GM21529 (cell line): ENCODE data around the gene LRCH1.
A peak's percentile ranks its signal among the peaks of the same experiment; 100 is the strongest.

ENCODE experiments used
- ATAC-seq: cut with Tn5 transposase; IDR thresholded peaks from one replicate; pipeline ENCODE4 v1.9.1; 2021; ENCODE audit not compliant: unreplicated experiment

Gene LRCH1

DNA sequence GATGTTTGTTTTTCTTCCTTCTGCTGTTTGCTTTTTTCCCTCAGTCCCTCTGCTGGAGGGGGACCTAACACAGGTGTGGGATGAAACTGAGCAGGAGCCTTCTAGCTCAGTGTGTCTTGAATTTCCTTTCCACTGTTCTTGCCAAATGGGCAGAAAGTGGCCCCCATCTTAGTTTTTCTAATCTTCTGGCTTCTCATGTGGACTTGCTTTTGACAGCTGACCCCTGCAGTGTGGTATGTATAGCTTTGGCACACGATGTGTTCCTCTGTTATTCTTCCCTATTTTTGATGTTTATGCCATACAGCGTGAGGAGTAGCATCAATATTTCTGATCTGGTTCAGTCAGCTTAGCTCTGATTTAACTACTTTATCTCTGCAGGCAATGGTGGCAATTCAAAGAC is 8.3 kb downstream of the LRCH1 start:
- no peak for ATAC-seq

DNA sequence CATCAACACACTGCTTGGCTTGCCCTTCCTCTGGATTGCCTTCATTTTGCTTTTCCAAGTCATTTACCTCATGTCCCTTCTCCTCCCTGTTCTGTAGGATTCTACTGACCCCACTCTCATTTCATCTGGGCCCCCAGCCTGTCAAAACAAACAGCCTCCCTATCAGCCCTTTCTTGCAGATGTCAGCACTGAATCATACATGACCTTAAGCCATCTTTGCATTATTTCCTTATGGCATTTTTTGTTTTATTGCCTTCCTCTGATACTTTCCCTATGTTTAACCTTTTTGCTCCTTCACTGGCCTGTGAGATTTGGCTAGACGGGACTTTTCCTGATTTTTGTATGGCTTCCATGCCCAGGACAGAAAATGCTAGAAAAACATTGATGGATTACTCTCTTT is 8.7 kb downstream of the LRCH1 start:
- ATAC-seq, result no peak

DNA sequence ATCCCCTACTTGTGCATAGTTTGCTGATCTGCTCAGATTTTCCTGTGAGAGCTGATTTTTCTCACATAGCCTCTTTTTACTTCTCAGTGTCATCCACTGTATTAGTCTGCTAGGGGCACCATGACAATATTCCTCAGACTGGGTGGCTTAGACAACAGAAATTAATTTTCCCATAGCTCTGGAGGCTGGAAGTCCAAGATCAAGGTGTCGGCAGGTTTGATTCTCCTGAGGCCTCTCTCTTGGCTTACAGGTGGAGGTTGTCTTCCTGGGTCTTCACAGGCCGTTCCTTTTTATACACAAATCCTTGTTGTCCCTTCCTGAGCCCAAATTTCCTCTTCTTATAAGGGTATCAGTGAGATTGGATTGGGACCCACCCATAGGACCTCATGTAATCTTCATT is 9.2 kb downstream of the LRCH1 start:
- ATAC-seq, result no peak

DNA sequence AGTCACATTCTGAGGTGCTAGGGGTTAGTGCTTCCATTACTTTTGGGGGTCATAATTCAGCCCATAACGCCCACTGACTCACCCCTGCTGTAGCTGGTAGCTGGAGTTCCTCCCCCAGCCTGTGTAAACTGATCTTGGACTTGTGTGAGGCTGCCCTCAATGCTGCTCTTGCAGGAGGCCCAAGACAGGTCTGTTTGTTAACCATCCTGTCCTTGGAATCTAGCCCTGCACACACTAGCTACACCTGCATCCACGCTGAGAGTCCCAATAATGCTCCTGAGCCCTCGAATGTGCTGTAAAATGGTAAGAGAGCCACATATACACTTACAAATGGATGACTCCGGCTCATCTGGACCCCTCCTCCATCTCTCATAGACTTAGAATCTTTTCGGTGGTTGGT is 9.6 kb downstream of the LRCH1 start:
- ATAC-seq, result no peak

DNA sequence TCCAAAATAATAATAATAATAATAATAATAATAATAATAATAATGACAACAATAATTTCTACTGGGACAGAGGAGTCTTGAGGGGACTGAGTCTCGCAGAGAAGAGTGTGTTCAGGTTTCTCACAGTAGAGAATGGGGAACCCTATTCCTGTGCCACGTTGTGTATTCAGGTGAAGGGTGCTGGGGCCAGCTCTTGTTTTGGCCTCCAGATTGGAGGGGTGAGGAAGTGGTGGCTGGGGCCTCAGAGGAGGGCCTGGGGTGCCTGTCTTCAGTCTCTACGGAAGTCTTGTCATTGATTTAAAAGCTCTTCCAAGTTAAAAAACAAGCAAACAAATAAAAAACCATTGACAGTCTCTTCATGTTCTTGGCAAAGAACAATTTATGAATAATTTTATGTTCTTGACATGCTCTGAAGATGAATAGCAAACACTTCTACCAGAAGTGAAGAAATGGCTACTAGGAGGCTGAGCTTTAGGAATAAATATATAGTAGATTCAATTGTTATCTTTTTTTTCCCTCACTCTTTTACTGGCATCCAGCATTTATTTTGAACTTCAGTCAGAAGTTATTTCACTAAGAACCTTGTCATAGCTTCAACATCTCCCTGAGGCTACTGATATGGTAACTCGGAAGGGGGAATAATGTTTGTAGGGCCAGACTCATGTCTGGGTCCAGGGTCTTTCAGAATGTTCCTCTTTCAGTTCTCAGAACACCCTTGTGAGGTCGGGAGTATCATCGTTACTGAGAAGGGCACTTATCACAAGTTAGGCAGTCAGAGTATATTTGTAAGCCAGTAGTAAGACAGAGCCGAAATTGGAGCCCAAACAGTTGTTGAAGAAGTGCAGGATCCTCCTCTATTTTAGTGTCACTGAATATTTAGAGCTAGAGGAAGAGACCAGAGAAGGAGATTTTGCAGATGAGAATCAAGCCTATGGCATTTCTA is 13.1 kb downstream of the LRCH1 start:
- ATAC-seq, result peak; percentile 70

DNA sequence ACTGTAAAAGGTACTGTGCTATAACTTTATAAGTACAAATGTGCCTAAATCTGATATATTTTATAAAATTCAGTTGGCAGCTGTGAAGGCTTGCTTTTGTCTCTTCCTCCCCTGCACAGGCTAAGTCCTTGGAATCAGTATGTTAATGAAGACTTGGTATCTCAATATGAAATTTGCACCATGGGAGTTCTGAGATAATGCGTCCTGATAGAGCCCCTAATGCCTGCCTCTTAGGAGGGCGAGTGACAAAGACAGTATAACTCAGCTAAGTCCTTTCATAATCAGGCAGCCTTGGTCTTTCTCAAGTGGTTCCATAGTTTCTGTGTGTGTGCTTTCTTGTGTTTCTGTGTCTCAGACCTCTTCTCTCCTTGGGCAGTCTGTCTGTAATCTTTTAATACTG is 14.7 kb downstream of the LRCH1 start:
- ATAC-seq, result no peak

DNA sequence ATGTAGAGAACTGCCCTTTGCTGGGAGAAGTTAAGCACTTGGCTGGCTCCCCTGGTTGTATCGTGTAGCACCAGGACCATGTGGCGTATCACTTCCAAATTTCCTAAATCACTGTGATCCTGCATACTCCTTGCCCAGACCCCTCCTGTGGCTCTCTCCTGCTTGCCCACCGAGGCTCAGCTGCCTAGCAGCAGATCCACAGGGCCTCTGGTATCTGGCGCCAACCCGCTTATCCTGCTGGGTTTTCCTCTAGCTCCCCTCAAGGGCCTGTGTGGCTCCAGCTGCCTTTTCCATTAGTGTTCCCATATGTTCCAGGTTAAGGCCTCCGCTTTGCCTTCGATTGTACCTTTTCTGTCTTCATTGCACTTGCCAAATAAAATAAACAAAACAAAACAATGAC is 16.5 kb downstream of the LRCH1 start:
- ATAC-seq, result no peak

DNA sequence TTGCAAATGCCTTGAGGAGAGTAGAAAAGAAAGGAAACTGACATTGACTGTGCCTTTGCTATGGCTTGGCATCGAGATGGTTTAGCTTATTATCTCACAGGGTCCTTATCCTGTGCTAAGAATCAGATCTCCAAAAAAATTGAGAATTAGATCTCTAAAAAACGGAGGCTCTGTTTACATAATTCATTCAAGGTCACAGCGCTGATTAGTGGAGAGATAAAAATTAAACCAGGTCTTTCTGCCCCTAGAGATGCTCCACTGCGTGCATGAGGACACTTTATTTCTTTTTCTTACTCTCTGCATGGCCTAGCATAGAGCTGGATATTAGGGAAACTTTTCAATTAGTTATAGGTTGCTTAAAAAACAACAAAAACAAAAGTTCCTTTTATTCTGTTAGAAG is 17.3 kb downstream of the LRCH1 start:
- no peak for ATAC-seq

DNA sequence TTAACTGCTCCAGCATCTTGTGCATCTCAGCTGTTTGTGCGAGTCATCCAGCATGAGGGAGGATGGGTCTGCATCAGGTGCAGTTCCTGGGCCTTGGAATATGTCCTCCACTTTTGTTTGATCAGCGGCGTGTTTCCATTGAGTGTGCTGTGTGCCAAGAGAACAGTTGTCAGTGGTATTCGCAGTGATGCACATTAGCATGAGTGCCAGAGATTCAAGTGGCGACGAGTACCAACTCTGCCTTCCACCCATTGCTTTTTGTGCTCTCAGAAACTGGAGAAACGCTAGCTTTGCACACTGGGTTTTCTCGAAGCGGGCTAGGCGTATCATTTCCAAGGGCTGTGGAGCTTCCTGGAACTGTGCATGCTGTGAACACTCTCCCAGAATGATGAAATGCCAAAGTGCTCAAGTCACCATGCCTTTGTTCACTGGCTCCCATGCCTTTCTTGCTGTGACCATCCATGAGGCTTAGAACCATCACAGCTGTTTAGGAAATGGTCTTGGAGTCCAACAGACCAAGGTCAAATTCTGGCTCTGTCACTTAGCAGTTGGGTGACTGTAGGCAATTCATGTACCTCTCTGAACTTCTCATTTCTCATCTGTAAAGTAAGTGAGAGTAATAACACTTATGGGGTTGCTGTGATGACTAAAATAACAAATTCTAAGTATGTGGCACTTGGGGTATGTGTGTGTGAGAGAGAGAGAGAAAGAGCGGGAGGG is 18.4 kb downstream of the LRCH1 start:
- ATAC-seq, result peak; percentile 60

DNA sequence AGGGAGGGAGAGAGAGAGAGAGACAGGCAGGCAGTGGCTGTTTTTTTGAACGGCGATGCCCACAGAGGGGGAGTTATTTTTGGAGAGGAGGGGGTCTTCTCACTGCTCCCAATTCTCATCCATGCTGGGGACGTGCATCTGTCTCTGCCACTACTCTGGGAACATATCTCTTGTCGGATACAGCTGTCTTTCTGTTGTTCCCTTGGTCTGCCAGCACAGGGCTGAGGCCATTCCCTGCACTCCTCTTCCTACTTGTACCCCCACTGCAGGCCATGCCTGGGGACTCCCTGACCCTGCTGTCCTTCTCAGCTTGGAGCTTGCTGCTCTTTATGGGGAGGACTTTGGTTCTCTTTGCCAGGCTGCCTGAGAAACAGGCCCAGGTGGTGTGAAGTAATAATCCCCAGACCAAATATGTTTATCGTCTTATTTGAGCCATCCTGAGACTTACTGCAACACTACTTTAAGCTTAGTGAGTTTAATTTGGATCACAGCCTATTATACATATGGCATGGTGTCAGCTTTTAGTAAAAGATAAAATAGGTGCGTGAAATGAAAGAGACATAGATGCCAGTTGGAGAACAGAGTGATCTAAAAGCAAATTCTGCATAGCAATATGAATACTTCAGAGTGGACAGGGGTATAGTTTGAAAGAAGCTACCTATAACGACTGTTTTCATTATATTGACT is 19.1 kb downstream of the LRCH1 start:
- no peak for ATAC-seq

DNA sequence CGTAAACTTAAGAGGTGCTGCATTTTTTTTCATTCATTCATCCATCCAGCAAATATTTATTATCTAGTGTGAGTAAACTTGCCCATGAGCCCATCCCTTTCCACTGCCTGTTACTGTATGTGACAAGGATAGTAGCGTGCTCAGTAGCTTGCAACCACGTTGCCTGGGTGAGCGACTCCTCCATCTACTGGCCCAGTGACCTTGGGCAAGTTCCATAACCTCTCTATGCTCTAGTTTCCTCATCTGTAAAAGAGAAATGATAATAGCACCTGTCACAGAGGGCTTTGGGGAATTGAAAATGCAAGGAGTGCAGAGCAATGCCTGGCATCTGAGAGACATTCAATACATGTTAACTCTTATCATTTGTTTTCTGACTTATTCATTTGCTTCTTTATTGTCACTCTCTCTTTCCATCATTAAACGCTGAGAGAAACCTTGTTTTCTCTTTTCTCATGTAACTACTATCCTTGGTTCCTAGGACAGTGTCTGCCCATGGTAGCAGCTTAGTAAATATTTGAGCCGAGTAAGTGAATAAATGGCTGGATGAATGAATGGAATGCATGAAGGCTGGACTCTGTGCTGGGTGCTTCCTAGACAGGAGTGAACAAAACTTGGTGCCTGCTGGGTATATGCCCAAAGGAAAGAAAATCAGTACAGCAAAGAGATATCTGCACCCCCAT is 19.9 kb downstream of the LRCH1 start:
- ATAC-seq, result peak; percentile 52

DNA sequence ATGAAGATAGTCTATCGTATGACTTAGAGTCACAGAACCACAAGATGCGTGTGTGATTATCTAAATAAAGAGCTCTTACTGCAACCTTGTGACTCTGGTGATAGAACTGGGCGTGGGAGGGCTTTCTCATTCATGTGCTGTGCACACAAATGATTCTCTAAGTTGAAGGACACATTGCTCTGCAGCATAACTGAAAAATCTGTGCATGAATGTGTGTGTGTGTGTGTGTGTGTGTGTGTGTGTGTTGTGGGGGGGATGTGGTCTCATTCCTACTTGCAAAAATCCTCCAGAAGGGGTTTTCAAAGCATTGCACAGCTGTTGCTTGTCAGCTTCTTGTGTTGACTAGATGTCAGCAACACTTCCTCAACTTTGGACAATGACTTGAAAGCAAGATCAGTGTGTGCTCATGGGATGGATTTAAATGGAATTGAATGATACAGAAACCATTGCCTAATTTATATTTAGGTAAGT is 22.4 kb downstream of the LRCH1 start:
- no peak for ATAC-seq

DNA sequence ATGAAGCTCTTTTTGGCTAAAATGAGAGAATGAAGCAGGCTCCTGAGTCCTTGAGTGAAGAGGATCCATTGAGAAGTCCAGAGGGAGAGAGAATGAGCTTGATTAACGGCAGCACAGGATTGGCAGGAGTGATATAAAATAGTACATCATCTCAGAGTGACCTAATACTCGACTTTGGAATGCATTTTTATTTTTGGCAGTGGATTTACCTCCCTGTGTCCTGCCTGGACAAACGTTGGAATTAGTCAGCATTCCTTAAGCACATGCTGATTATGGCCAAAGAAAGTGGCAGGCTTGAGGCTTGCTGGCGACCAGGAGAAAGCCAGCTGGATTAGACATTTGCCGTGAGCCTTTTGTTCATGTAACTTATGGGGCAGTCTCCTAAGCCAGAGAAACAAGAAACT is 22.9 kb downstream of the LRCH1 start:
- ATAC-seq, result no peak

DNA sequence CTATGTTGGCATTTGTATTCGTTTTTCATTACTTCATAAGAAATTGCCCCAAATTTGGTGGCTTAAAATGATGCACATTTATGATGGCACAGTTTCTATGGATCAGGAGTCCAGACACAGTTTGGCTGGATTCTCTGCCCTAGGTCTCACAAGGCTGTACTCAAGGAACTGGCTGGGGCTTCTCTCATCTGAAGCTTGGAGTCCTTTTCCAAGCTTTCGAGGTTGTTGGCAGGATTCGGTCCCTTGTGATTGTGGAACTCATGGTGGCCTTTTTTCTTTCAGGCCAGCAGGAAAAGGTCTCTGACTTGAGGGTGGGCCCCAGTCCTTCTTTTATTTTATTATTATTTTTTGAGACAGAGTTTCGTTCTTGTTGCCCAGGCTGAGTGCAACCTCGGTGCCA is 23.8 kb downstream of the LRCH1 start:
- ATAC-seq, result no peak

DNA sequence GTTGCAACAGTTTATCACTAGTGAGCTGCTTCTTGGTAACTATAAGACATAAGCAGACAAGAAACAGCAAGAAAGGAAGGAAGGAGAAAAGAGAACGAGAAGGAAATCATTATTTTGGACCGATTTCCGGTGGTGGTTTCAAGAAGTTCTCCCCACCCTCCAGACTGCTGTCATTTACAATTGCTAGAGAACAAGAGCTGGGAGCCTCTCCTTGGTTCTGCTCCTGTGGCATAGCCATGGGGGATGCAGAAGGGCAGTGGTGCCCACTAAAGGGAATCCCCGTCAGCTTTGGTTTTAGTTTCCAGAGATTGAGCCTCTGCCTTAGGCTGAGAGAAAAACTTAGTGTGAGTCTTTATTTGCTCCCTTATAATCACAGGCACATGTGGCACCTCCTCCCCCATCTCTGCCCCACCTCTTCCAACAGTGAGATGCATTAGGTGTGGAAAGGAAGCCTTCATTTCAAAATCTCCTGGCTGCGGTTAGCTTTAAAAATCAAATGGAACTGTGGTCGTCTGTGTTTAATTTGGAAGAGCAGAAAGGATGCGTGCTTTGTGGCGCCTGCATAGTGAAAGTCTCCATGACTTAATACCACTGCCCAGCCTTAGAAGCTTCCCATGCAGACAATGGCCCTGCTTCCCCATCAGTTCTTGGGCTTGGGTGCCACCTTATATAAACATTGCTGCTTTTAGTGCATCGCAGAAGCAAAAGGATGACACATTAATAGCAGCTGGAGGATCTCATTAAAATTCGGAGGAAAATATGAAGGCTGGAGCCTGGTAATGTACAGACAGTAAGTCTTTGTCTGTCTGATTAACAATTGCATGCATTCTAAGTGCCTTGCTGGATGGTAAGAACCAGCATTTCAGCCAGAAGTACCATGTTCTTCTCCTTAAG is 25.0 kb downstream of the LRCH1 start:
- peak; percentile 11 for ATAC-seq

DNA sequence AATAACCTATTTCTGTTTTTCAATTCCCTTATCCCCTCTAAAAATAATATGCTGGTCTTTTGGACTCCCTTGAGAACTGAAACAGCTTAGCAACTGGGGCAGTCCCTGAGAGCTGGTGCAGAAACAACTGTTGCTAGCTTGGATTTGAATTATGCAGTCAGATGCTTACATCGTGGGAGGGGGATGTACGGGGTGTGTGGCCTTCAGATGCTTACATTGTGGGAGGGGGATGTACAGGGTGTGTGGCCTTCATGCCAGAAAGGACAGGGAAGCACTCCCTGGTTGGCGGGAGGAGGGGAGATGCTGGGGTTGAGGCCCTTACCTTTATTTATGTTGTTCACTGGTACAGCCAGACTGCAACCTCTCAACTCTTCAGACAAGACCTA is 25.6 kb downstream of the LRCH1 start:
- ATAC-seq, result peak; percentile 54

DNA sequence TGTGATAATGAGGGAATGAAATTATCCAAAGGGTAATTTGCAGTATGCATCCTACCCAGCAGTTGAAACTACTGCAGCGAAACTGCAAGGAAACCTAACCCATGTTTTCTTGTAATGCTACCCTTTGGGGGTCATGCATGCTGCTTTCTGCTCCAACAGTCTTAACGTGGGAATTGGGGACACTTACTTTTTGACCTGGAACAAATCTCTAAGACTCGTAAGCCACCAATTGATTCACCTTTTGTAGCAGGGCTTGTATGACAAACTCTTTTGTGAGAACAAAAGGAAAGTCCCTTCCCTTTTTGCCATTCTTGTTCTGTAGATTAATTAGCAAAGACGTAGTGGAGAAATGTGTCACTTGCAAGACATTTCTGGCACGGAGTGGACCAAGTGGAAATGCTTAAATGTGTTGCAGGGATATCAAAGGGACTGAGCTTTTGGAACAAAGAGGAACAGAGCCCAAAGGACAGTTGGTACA is 27.4 kb downstream of the LRCH1 start:
- no peak for ATAC-seq

DNA sequence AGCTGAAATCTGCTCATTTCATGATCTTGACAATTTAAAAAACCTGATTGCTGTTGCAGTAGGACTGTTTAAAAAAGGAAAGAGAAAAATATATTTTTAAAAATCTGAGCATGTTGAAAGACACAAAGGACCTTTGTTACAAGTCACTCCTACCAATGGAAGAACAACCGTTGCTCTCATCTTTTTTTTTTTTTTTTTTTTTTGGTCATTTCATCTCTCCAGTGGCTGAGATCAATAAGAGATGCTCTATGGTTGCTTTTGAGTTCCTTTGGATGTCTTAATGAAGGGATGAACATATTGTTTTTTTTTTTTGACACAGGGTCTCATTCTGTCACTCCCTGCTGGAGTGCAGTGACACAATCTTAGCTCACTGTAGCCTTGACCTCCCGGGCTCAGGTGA is 29.2 kb downstream of the LRCH1 start:
- ATAC-seq, result no peak

DNA sequence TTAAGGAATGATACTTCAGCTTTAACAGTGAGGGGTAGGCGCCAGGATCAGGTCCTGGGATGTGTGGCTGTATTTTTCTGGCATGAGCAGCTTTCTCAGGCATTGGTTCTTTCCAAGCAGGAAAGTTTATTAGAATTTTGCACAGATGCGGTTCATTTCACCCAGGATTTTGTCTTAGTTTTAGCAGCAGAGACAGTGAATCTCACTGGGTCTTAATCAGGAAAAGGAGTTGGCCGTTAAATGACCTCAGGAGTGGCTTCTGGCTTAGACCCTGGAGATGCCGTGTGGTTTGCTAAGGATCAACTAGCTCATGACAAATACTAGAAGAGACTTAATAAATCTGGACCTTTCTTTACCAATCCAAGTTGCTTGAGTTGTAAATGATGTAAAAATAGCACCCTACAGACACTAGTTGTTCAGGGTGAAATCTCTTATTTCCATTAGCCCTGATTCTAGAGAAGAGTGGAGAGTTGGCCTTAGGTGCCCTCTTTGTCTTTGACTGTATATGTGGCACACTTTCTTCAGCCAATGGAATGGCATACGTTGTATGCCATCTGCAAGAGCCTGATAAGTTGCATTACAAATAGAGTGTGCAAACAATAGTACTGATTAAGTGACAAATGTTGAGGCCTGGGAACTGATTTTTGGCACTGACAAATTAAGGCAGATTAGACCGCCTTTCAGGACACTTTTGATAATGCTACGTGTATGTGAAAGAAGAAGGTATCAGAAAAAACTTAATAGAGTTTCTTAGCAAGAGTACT is 34.0 kb downstream of the LRCH1 start:
- no peak for ATAC-seq
